H7 (cell line): ENCODE results near the gene RAD51B. TPM values are rescaled to one million over a fixed set of nuclear protein-coding genes. Genes with fewer than 3 reads are reported as not detected.

Experiments used
- DNase-seq: peaks from one replicate; pipeline ENCODE4 v3.0.0; 2012
- H3K27me3 ChIP-seq: 2 replicates; pipeline ENCODE4 v1.6.0; 2011; ENCODE audit warnings: mild to moderate bottlenecking, low read length; ENCODE audit not compliant: control insufficient read depth, insufficient read depth
- H3K36me3 ChIP-seq: replicated peaks from 2 replicates; pipeline ENCODE4 v1.5.1; 2011; ENCODE audit warnings: low read length; ENCODE audit not compliant: control insufficient read depth, insufficient read depth
- H3K4me3 ChIP-seq: 2 replicates; pipeline ENCODE4 v1.5.1; 2011; ENCODE audit warnings: low read depth, mild to moderate bottlenecking, control low read depth, low read length, moderate library complexity; ENCODE audit not compliant: insufficient read depth
- total RNA-seq: library from RNA; depleted of rRNA; stranded (reverse); fragments of >200 nt; shearing (Covaris generic); gene quantifications from 2 replicates; pipeline ENCODE4 v1.2.3, GENCODE V29; 2014

The RAD51B gene
- total RNA-seq, 1 experiment from 2014 or later, result 9.6 TPM

DNA sequence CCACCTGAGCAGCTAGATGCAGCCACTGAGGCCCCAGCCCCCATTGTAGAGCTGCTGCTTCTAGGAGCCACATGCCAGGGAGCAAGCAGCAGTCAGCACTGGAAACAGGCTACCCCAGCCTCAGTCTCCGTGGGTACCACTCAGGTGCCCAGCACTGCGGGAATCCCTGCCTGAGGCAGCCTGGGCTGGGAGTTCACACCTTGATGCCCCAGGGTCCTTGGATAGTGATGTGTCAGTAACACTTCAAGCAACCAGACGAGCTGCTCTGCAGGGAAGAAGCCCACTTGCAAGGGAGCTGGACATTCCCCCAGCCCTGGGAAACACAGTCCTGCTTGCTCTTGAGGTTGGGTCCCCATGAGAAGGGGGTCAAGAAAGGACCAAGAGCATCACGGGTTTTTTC, 882.6 kb downstream of the RAD51B start:
- H3K4me3 ChIP-seq, result no peak overlapping the region
- DNase-seq, result no peak
- no peaks in the 10 kb centered on the region for H3K36me3 ChIP-seq
- H3K27me3 ChIP-seq, result no peaks in the 10 kb centered on the region

DNA sequence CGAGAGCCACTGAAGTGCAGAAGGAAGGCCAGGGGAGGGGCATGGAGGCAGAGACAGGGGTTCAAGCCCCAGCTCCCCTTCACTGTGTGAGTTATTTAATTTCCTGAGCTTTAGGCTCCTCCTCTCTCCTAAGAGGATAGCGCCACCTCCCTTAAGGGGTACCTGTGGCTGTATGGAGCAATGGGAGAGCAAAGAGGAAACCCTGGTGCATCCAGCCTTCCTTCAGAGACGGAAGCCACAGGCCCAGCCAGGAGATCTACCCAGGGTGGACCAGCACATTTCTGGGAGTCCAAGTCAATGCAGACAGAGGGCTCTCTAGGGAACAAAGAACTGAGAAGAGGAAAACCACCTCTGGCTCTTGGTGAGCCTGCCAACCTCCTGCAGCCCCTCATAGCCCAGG, 883.0 kb downstream of the RAD51B start:
- Histone ChIP-seq H3K27me3 (no peaks in the 10 kb centered on the region), H3K4me3 (no peak overlapping the region), H3K36me3 (no peaks in the 10 kb centered on the region)
- peak; percentile 41 for DNase-seq

DNA sequence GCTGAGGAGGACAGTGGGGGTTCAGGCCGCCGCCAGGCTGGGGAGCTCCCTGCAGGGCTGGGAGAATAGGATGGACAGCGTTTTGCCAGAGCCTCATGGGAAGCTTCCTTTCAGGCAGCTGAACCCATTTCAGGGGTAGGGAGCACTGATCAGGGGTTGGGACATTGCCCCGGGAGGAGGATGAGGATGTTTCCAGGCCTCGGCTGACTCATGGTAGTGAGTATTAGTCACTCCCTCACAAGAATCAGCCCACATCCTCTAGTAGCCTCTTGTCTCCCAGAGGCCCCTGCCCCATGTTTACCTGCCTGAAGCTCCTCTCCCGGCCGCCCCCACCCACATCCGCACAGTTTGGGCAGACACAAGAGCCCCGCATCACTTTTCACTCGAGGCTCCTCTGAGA, 883.5 kb downstream of the RAD51B start:
- H3K27me3 ChIP-seq, result no peaks in the 10 kb centered on the region
- H3K4me3 ChIP-seq, result no peak overlapping the region
- H3K36me3 ChIP-seq, result no peaks in the 10 kb centered on the region
- peak; percentile 41 for DNase-seq

DNA sequence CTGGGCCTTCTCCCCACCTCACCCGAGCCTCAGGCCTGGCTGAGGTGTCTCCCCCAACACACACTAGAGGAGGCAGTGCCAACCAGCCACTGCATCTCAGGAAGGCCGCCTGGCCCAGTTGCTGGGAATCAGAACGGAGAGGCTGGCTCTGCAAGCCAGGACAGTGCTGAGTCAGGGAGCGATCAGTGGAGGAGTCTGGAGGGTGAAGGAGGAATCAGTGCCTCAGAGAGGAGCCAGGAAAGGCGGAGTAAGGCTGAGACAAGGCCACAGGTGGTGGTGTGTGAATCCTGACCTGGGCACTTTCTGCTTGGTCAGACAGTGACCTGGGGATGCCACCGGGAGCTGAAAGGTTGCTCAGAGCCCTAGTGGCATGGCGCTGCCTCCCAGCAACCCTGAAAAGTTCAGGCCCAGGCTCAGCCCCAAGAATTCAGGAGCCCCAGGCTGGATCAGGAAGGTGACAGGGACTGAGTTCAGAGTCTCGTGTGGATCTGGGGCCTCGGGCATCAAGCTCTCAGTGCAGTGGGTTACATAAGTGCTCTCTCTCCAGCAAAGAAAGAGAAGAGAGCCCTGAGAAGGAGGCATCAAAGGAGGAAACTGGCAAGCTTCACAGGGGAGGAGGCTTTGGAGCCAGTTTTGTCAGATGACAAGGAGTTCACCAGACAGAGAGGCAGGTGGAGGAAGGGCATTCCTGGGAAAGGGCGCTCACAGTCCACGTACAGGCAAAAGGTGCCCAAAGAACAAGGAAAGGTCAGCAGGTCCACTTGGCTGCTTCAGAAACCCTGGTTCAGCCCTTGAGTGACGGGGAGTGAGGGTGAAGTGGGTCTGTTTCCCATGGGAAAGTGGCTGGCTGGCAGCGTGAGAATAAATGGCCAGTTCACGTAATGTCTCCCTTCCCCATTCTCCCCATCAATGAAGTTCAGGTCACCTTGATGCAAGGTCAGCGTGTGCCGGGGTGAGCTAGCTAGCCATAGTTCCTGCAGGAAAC, 885.4 kb downstream of the RAD51B start:
- DNase-seq, result peak; percentile 29
- H3K36me3 ChIP-seq, result no peaks in the 10 kb centered on the region
- no peaks in the 10 kb centered on the region for H3K27me3 ChIP-seq
- no peak overlapping the region for H3K4me3 ChIP-seq

DNA sequence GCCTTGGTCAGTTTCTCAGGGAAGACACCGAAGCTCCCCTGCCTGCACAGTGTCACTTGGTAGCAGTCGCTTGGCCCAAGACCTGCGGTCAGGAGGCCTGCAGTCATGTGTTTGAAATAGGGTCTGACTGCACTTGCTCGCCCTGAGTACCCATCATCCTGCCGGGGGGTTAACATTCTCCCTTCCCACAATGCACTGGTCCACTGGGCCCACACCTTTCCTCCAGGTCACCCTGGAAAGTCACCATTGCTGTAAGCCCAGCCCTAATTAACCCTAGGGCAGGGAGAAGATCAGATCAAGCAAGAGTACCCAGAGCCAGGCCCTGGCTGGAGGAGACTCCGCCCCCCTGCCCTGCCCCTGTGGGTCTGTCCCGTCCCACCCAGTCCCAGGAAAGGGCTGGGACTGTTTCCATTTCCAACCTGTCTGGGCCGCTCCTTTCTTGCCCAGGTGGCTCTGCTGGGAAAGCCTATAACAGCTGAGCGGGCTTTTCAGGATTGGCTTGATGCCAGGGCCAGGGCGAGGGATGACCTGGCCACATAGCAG, 886.2 kb downstream of the RAD51B start:
- Histone ChIP-seq H3K27me3 (no peaks in the 10 kb centered on the region), H3K4me3 (no peak overlapping the region), H3K36me3 (no peaks in the 10 kb centered on the region)
- peak; percentile 54 for DNase-seq

DNA sequence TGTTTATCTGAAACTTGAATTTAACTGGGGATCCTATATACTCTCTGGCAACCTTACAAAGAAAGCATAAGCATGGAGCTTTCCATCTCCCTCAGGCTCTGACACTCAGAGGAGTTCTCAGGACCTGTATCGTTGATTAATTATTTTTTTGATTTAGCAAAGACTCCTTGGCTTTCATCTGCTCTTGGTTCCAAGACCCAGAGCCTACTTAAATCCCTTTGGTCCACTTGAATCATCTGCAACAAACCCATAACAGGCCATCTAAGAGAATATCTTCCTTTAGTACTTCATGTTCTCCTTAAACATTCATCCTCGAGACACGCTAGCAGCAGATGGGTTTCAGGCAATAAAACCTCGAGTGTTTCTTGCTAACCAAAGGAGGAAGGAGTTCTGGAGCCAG, 887.9 kb downstream of the RAD51B start:
- no peak overlapping the region for H3K4me3 ChIP-seq
- no peaks in the 10 kb centered on the region for H3K27me3 ChIP-seq
- H3K36me3 ChIP-seq, result no peaks in the 10 kb centered on the region
- DNase-seq, result no peak

DNA sequence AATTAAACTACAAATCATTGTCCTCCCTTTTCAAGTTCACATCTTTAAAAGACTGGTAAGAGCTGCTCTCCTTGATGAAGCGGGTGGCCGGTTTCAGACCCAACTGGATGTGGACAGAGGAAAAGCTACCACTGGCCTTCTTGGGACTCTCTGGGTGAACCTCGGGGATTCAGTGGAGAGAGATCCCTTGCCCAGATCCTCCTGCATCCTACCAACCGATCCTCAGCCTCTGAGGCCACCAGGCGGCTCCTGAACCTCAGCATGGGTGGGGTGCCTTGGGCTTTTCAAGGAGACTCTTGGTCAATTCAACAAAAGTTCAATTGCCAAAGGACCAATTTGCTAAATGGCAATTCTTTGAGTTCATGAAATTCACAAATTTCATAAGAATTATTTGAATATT, 888.8 kb downstream of the RAD51B start:
- H3K36me3 ChIP-seq, result no peaks in the 10 kb centered on the region

DNA sequence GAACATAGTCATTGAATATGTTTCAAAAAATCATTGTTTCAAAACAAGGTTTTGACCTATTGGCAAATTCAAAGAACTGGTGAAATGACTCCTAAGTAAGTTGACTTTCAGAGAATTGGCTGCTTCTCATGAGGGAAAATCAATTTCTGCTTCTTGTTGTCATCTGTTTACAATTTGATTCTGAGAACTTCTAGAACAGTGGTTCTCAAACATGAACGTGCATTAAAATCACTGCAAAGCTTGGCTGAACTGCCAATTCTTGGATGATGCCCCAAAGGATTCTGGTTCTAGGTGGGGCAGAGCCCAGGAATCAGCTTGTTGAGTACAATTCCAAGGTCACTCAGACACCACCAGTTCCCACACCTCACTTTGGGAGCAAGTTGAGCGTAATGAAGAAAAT, 889.4 kb downstream of the RAD51B start:
- H3K27me3 ChIP-seq, result no peaks in the 10 kb centered on the region
- DNase-seq, result peak; percentile 5
- no peaks in the 10 kb centered on the region for H3K36me3 ChIP-seq
- no peak overlapping the region for H3K4me3 ChIP-seq

More for the DNA sequence above, 888.8 kb downstream of the RAD51B start:
- H3K4me3 ChIP-seq, result no peak overlapping the region
- peak; percentile 38 for DNase-seq
- H3K27me3 ChIP-seq, result no peaks in the 10 kb centered on the region

DNA sequence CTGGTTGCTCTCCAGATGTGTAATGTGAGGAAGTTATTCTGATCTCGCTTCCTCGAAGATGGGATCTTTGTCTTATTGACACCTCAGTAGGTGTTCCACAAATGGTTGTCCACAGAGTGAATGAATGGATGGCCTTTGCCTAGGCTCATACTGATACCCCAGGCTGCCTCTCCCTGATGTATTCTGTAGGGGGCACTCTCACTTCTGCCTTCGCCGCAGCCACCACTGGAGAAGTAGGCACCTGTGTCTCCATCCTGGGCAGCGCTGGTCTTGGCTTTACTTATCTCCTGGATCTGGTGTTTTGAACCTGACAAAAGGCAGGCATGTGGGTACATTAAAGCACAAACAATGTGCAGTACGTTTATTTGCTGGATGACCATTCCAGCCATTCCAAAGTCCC, 891.2 kb downstream of the RAD51B start:
- peak; percentile 35 for DNase-seq
- H3K27me3 ChIP-seq, result no peaks in the 10 kb centered on the region

DNA sequence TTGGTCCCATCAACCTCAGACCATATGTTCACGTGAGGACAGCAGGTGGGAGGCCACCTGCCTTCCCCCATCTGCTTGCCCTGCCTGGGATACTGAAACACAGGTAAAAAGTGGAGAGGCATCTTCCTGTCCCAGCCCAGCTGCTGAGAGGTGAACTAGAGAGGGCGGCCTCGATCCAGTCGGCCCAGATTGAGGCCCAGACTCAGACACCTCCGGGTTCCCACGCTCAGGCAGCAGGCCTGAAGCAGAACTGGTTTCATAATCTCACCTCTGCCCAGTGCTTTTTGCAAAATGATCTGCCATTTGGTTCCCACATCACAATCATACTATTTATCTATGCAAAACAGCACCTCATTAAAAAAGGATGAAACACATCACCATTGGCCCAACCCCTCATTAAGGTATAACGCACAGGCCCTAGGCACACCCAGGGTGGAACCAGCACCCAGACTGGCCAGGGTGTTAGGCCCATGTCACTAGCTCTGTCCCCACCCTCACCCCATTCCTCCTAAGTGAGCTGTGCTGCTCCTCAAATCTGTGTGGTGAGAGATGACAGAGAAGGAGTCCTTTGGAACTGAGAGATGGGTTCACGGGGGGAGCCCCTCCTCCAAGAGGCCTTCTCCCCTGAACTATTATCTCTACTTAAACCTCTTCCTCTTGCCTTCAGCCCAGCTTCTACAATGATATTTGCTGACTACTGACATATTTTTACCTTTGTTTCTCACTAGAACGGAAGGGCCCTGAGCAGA, 892.2 kb downstream of the RAD51B start:
- no peak overlapping the region for H3K4me3 ChIP-seq
- H3K36me3 ChIP-seq, result no peaks in the 10 kb centered on the region
- H3K27me3 ChIP-seq, result no peaks in the 10 kb centered on the region
- peak; percentile 6 for DNase-seq

More for the DNA sequence above, 891.2 kb downstream of the RAD51B start:
- H3K36me3 ChIP-seq, result no peaks in the 10 kb centered on the region
- H3K4me3 ChIP-seq, result no peak overlapping the region

DNA sequence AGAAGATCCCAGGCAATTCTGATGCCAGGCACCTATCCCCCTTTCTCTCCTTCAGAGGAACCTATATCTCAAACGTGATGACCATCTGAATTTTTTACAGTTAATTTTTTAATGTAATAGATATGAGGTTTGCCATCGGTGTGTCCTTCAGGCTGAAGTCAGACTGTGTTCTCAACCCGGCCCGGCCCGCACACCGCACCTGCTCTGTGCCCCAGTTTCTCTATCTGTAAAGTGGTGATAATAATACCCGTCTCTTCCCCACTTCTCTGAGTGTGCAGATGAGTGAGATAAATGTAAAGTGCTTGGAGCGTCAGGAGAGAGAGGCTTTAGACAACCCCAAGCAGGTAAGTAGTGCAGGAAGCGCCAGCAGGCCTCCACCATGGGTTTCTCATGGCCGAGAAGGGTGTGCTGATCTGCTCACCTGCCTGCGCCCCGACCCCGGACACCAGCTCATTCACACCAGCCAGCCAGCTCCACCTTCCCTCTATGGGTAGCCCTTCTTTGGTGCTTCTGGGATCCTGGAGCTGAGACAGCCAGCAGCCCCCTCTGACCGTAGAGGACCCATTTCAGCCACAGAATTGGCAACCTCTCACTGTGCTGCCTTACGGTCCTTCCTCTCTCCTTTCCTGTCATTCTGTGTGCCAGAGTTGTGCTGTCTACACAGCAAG, 893.3 kb downstream of the RAD51B start:
- DNase-seq, result no peak
- H3K27me3 ChIP-seq, result no peaks in the 10 kb centered on the region
- no peak overlapping the region for H3K4me3 ChIP-seq
- no peaks in the 10 kb centered on the region for H3K36me3 ChIP-seq

DNA sequence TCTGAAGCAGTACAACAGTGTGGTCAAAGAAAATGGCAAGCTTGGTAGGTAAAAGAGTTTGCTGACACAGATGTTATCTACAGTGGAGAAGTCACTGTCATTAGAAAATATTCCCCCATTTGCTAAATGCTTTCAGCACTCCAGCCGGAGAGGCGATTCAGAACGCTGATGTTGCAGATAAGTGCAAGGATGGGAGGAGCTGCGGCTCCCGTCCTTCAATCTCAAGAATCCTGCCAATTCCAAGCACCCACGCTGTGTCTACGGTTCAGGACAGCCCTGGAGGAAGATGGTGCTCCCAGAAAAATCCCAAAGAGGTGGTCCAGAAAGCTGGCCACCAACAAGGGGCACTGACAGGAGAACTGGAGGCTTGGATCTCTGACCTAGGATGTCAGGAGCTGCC, 894.2 kb downstream of the RAD51B start:
- H3K27me3 ChIP-seq, result no peaks in the 10 kb centered on the region
- no peak overlapping the region for H3K4me3 ChIP-seq
- DNase-seq, result no peak
- no peaks in the 10 kb centered on the region for H3K36me3 ChIP-seq

DNA sequence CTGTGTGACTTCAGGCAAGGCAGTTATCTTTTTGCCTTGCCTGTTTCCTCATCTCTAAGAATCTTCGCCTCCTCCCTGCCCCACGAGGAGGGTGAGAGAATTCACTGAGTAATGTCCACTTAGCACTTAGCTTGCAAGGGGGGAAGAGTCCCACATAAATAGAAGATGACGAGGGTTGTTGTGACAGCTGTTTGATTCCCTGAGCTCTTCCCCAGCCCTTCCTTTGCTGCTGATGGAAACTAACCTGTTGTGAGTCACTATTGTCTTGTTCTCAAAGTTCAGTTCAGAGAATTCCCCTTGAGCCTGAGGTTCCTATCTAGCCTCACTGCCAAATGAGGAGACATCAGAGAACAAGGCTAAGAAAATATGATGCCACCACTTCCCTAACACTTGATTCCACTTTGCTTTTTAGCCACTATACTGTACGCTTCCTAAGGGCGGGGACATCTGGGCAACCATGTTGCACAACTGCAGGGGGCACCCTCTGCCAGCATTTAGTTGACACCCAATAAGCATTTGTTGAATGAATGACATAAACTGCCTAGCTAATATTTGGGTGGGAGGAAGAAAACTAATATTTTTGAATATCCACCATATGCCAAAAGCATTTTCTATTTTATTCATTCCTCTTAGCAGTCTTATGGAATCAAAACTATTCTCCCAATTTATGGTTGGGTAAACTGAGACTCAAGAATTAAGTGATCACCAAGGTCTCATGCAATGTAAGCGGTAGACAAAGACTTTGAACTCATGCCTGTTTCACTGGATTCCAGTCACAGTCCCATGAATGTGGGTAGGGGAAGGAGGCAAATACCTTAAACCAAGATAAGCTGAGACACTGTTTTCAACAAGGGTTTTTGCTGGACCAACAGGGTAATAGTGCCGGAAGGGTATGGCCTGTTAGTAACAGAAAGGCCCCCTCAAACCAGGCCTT, 895.7 kb downstream of the RAD51B start:
- Histone ChIP-seq H3K4me3 (no peak overlapping the region), H3K36me3 (no peaks in the 10 kb centered on the region), H3K27me3 (no peaks in the 10 kb centered on the region)
- no peak for DNase-seq
